GM19324 (cell line): ENCODE results near the gene KRTAP12-2.
"Not testable (repeated sequence)": the region's sequence is repeated elsewhere in the genome, so short reads cannot be mapped to it uniquely, and the experiment has no call there.

Source experiments
- ATAC-seq: cut with Tn5 transposase; IDR thresholded peaks from one replicate; pipeline ENCODE4 v1.9.1; 2021; ENCODE audit warnings: mild to moderate bottlenecking, moderate library complexity; ENCODE audit not compliant: unreplicated experiment, low FRiP score

Gene KRTAP12-2

GRCh38 chr21:44702973-44703730 is 36.4 kb upstream of the KRTAP12-2 start:
- no peak for ATAC-seq

GRCh38 chr21:44702111-44702972 is 35.6 kb upstream of the KRTAP12-2 start:
- ATAC-seq: no peak

- ATAC-seq: no peak
These were observed 34.8 kb upstream of the KRTAP12-2 start for GRCh38 chr21:44701541-44701940.

- no peak for ATAC-seq
These were observed 34.3 kb upstream of the KRTAP12-2 start for GRCh38 chr21:44701023-44701400.

GRCh38 chr21:44700101-44701022 is 33.6 kb upstream of the KRTAP12-2 start:
- no peak for ATAC-seq

GRCh38 chr21:44699502-44700001 is 32.8 kb upstream of the KRTAP12-2 start:
- ATAC-seq: no peak

- no peak for ATAC-seq
These were observed 31.3 kb upstream of the KRTAP12-2 start for GRCh38 chr21:44697811-44698734.

- ATAC-seq: not testable (repeated sequence)
These were observed 30.6 kb upstream of the KRTAP12-2 start, which contains the start of gene KRTAP10-12 for GRCh38 chr21:44697172-44697810. TSS of gene KRTAP10-12 (plus strand) at chr21:44697172. CDS start at chr21:44697202, 30 bp downstream.

- no peak for ATAC-seq
These were observed 29.8 kb upstream of the KRTAP12-2 start for GRCh38 chr21:44696572-44696971.

GRCh38 chr21:44695641-44696040 is 28.9 kb upstream of the KRTAP12-2 start:
- ATAC-seq: no peak

GRCh38 chr21:44695184-44695583 is 28.5 kb upstream of the KRTAP12-2 start:
- ATAC-seq: no peak

GRCh38 chr21:44694776-44695175 is 28.0 kb upstream of the KRTAP12-2 start:
- ATAC-seq: no peak

GRCh38 chr21:44692798-44693512 is 26.2 kb upstream of the KRTAP12-2 start:
- ATAC-seq: no peak

GRCh38 chr21:44691686-44692085 is 25.0 kb upstream of the KRTAP12-2 start:
- ATAC-seq: no peak

GRCh38 chr21:44689740-44690139 is 23.0 kb upstream of the KRTAP12-2 start:
- not testable (repeated sequence) for ATAC-seq

- ATAC-seq: no peak
These were observed 20.9 kb upstream of the KRTAP12-2 start for GRCh38 chr21:44687671-44688070.

- no peak for ATAC-seq
These were observed 20.3 kb upstream of the KRTAP12-2 start for GRCh38 chr21:44686843-44687561.
